Dendritic cell treated with granulocyte-macrophage colony-stimulating factor and Interleukin-4, amounts not matched to agents 40 ng/mL and 50 ng/mL, for 4 days (primary cell): ENCODE data around the gene NKX2-3.
A peak's percentile ranks its signal among the peaks of the same experiment; 100 is the strongest.

Source experiments
- H3K27ac Mint-ChIP-seq: one replicate; pipeline ENCODE4 v1.8.0; 2022; ENCODE audit warnings: mild to moderate bottlenecking, mixed read lengths
- H3K27me3 Mint-ChIP-seq: one replicate; pipeline ENCODE4 v1.8.0; 2022; ENCODE audit warnings: mild to moderate bottlenecking, mixed read lengths
- H3K36me3 Mint-ChIP-seq: one replicate; pipeline ENCODE4 v1.8.0; 2022; ENCODE audit warnings: low read depth, mixed read lengths
- H3K4me1 Mint-ChIP-seq: one replicate; pipeline ENCODE4 v1.8.0; 2022; ENCODE audit warnings: low read depth, mixed read lengths
- H3K4me3 Mint-ChIP-seq: one replicate; pipeline ENCODE4 v1.8.0; 2022; ENCODE audit warnings: mild to moderate bottlenecking, moderate library complexity, mixed read lengths
- H3K9me3 Mint-ChIP-seq: one replicate; pipeline ENCODE4 v1.8.0; 2022; ENCODE audit warnings: mixed read lengths
- intact Hi-C: fragments of 100-400 bp; cut with micrococcal nuclease; formaldehyde crosslinking; loops from one replicate; pipeline ENCODE4 v1.15.0; 2022

NKX2-3 gene

DNA sequence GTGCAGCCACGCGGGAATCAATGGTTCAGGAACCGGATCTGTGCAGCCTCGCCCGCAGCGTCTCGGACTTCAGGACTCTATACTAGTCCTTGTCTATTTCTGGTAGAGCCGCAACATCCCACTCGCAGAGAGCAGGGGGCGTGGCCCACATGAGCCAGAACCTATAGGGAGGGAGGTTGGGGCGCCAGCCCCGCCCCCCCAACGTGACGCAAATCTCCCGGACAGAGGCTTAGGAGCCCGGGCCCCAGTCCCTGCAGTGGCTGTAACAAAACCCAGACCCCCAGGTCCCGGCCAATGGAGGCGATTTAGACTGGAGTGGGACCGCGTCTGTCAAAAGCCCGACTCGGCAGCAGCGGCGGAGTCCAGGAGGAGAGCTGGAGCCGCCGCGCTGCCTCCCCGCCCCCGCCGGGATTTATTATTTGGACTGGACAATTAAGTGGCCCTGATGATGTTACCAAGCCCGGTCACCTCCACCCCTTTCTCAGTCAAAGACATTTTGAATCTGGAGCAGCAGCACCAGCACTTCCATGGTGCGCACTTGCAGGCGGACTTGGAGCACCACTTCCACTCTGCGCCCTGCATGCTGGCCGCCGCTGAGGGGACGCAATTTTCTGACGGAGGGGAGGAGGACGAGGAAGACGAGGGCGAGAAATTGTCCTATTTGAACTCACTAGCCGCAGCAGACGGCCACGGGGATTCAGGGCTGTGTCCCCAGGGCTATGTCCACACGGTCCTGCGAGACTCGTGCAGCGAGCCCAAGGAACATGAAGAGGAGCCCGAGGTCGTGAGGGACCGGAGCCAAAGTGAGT is at the start of gene NKX2-3:
NKX2-3 (plus strand) TSS at position 256 of the 809 bp plus-strand sequence; CDS start at position 446, 190 bp downstream.
- Mint-ChIP-seq H3K4me3 (peak within 1 kb of the TSS; percentile 71), H3K27ac (no peak within 1 kb of the TSS), H3K36me3 (no peaks in the 10 kb centered on the region), H3K4me1 (peaks cover 79% of the 10 kb centered on the region), H3K27me3 (peaks cover 97% of the 10 kb centered on the region), H3K9me3 (no peaks in the 10 kb centered on the region)
- intact Hi-C loops: loop anchor here (5.0 kb wide), 1 partner anchor 101 kb away; the partner anchor contains the start of gene GOT1

- Mint-ChIP-seq H3K9me3 (no peaks in the 10 kb centered on the region), H3K36me3 (no peaks in the 10 kb centered on the region), H3K4me3 (no peak overlapping the region), H3K4me1 (no peaks in the 10 kb centered on the region), H3K27ac (no peak overlapping the region), H3K27me3 (peaks cover 22% of the 10 kb centered on the region)
- intact Hi-C loops: no loop called here
Observed at GRCh38 chr10:99484626-99485581, 47.8 kb upstream of the NKX2-3 start.

DNA sequence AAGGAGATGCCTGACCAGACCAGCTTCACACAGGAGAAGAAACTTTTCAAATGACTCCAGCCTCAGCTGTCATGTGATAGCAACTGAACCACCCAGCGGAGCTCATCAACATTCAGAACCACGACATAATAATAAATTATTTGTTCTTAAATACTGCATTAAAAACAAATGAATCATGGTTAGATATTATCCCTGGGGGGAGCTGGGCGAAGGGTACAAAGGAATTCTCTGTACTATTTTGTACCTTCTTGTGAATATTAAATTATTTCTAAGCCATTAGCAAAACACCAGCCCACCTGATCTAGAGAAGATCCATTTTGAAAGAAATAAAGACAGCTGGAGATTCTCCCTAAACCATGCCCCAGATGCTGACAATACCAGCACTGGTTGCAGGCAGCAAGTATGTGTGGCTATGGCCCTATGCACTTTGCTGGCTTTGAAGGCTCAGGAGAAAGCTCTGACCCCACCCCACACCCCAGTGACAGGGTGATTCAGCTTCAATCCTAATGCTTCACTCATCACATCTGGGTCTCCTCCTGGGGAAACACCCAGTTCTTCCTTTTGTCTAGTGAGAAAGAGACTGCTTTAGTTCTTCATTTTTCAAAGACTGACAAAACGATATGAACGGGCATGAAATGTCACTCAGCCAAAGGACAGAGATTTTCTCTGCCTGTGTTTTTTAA is 45.5 kb upstream of the NKX2-3 start:
- no peak overlapping the region for H3K4me3 Mint-ChIP-seq
- no peaks in the 10 kb centered on the region for H3K36me3 Mint-ChIP-seq
- intact Hi-C loops: no loop called here
- peaks cover 19% of the 10 kb centered on the region for H3K27me3 Mint-ChIP-seq
- no peaks in the 10 kb centered on the region for H3K4me1 Mint-ChIP-seq
- no peaks in the 10 kb centered on the region for H3K9me3 Mint-ChIP-seq
- no peak overlapping the region for H3K27ac Mint-ChIP-seq

GRCh38 chr10:99489271-99489670 is 43.5 kb upstream of the NKX2-3 start:
- intact Hi-C loops: no loop called here
- no peaks in the 10 kb centered on the region for H3K36me3 Mint-ChIP-seq
- H3K27me3 Mint-ChIP-seq: peaks cover 19% of the 10 kb centered on the region
- H3K27ac Mint-ChIP-seq: no peak overlapping the region
- H3K4me3 Mint-ChIP-seq: no peak overlapping the region
- H3K4me1 Mint-ChIP-seq: no peaks in the 10 kb centered on the region
- H3K9me3 Mint-ChIP-seq: no peaks in the 10 kb centered on the region

DNA sequence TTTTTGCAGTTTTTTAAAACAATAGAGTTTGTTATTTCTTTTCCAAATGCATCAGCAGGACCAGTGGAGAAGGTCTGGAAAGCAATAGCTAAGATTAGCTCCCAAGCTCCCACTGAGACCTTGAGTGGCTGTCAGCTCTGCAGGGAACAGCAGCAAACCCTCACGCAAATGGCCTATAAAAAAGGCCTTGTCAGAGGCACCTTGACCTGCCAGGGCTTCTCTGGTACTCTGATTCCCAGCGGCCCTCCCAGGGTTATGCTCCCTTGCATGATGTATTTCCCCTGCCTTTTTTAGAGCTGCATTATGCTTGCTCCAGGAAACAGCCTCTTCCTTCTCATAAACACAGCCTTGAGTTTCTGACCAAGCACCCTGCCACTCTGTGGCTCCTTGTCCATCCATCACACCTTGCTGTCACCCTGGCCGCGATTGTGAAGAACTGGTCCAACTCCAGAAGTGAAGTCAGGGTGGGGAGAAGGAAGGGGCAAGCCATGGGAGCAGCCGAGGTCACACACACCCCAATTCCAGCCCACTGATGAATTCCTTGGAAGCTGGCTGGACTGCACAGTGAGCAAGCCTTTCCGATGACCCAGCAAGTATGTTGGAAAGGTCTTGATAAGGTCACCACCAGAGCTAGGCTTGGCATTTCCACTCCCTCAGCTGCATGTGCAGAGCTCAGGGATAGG is 35.3 kb upstream of the NKX2-3 start:
- intact Hi-C loops: no loop called here
- Mint-ChIP-seq H3K27me3 (peaks cover 7% of the 10 kb centered on the region), H3K9me3 (no peaks in the 10 kb centered on the region)

DNA sequence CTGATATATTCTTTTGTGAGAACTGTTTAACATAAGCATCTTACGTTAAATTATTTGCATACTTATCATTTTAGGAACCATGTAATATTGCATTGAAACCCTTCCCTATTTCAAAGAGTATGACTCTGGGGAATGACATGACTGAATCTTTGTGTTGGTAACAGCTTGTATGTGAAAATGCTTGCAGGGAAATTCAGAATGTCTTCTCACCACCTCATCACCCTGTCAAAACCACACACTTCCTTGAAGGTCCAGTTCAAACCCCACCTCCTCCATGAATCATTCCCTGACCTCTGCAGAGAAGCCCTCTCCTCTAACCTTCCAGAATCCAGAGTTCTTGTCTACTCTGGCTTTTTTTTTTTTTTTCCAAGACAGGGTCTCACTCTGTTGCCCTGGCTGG is 26.3 kb upstream of the NKX2-3 start:
- no peak overlapping the region for H3K27ac Mint-ChIP-seq
- H3K27me3 Mint-ChIP-seq: peaks cover 8% of the 10 kb centered on the region
- no peaks in the 10 kb centered on the region for H3K4me1 Mint-ChIP-seq

More for the DNA sequence above, 35.3 kb upstream of the NKX2-3 start:
- H3K4me1 Mint-ChIP-seq: no peaks in the 10 kb centered on the region
- no peak overlapping the region for H3K27ac Mint-ChIP-seq
- no peak overlapping the region for H3K4me3 Mint-ChIP-seq
- no peaks in the 10 kb centered on the region for H3K36me3 Mint-ChIP-seq

DNA sequence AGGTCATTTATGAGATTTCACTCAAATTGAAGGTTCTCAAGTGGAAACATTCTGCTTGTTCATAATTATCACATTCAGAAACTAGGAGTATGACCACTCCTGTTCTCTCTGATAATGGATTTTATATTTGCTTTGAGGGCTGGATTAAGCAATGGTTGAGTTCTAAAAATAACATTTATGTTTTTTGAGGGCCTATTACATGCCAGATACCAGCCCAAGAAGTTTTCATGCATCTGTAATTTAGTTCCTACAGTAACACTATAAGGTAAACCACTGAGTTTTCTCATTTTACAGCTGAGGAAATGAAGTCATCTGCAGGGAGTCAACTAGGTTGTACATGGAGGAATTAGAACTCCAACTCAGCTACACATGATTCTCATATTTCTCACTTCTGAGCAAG is 25.5 kb upstream of the NKX2-3 start:
- Mint-ChIP-seq H3K4me3 (no peak overlapping the region), H3K27me3 (peaks cover 9% of the 10 kb centered on the region), H3K9me3 (no peaks in the 10 kb centered on the region), H3K36me3 (no peaks in the 10 kb centered on the region), H3K4me1 (no peaks in the 10 kb centered on the region), H3K27ac (no peak overlapping the region)
- intact Hi-C loops: no loop called here

More for the DNA sequence above, 26.3 kb upstream of the NKX2-3 start:
- intact Hi-C loops: no loop called here
- no peak overlapping the region for H3K4me3 Mint-ChIP-seq
- no peaks in the 10 kb centered on the region for H3K36me3 Mint-ChIP-seq
- no peaks in the 10 kb centered on the region for H3K9me3 Mint-ChIP-seq

DNA sequence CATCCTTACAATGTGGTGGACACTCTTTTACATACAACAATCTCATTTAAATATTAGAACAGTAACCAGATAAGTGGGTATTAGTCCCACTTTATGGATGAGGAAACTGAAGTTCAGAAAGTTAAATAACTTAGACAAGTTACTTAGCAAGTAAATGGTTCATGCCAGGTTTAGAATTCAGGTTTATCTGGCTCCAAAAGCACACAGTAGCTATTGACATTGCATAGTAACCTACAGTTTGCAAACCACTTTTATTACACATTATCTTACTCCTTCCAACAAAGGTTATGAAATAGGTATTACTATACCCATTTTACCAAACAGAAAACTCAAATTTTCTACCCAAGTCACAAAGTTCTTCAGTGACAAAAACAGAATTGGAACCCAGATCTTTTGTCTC is 19.7 kb upstream of the NKX2-3 start:
- no peaks in the 10 kb centered on the region for H3K9me3 Mint-ChIP-seq
- no peaks in the 10 kb centered on the region for H3K36me3 Mint-ChIP-seq
- H3K4me3 Mint-ChIP-seq: no peak overlapping the region
- H3K27me3 Mint-ChIP-seq: peaks cover 25% of the 10 kb centered on the region
- H3K4me1 Mint-ChIP-seq: no peaks in the 10 kb centered on the region
- intact Hi-C loops: no loop called here
- no peak overlapping the region for H3K27ac Mint-ChIP-seq

- Mint-ChIP-seq H3K36me3 (no peaks in the 10 kb centered on the region), H3K27ac (no peak overlapping the region), H3K9me3 (no peaks in the 10 kb centered on the region), H3K4me1 (peaks cover 19% of the 10 kb centered on the region), H3K4me3 (no peak overlapping the region), H3K27me3 (peaks cover 74% of the 10 kb centered on the region)
- intact Hi-C loops: no loop called here
Observed at GRCh38 chr10:99519690-99520039, 13.1 kb upstream of the NKX2-3 start.

DNA sequence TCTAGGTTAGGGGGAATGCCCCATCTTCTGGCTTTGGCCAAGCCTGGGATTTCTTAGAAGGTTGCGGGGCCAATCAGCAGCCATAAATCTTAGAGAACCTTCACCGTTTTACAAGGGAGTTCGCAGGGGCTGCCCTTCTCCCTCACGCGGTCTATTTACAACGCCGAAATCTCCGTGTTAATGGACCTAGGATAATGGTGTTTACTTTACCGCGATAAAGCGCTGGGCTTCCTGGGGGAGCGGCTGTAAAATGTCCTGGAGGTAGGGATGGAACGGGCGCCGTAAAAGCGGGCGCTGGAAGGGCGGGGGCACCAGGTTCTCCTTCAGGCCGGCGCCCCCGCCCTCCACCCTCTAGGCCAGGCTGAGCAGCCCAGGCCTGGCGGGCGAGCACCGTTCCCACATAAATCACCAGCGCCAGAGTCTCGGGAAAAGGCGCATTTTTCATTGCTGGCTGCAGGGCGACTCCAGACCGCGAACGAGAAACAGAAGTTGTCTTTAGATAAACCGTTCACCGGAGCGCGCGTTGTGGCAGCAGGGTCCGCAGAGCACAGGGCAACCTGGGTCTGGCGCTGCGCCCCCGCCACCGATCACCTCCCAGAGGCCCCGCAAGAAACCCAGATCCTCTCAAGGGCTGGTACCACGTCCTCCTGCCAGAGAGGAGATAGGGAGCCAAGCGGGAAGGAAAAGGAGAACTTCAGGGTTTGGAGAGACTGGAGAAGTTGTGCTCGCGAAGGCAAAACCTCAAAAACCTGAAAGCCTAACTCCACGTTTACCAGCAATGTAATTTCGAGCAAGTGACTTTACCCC is 12.5 kb upstream of the NKX2-3 start:
- Mint-ChIP-seq H3K4me1 (peaks cover 19% of the 10 kb centered on the region), H3K27ac (no peak overlapping the region), H3K27me3 (peaks cover 79% of the 10 kb centered on the region), H3K9me3 (no peaks in the 10 kb centered on the region), H3K36me3 (no peaks in the 10 kb centered on the region), H3K4me3 (peak overlapping the region; percentile 49)
- intact Hi-C loops: no loop called here

- H3K27me3 Mint-ChIP-seq: peaks cover 81% of the 10 kb centered on the region
- intact Hi-C loops: no loop called here
- peaks cover 19% of the 10 kb centered on the region for H3K4me1 Mint-ChIP-seq
- no peak overlapping the region for H3K27ac Mint-ChIP-seq
- no peak overlapping the region for H3K4me3 Mint-ChIP-seq
- H3K36me3 Mint-ChIP-seq: no peaks in the 10 kb centered on the region
- no peaks in the 10 kb centered on the region for H3K9me3 Mint-ChIP-seq
Observed at GRCh38 chr10:99520847-99521764, 11.6 kb upstream of the NKX2-3 start.
